GM20431 (cell line): ENCODE measurements around the gene ALDH3A1.

Source experiments
- in situ Hi-C: fragments of 300-500 bp; cut with MseI, MboI; formaldehyde crosslinking; loops from one replicate; pipeline ENCODE4 v1.15.0; 2020; ENCODE audit warnings: low sequenced_read_pairs; ENCODE audit not compliant: unreplicated experiment

The ALDH3A1 gene

GRCh38 chr17:19743101-19744100, 4.7 kb downstream of the ALDH3A1 start:
- in situ Hi-C loops = no loop called here

- in situ Hi-C loops = no loop called here
Observed at GRCh38 chr17:19742495-19742894, 5.6 kb downstream of the ALDH3A1 start.

- in situ Hi-C loops = no loop called here
Observed at GRCh38 chr17:19741832-19742457, 6.2 kb downstream of the ALDH3A1 start.

- in situ Hi-C loops = no loop called here
Observed at GRCh38 chr17:19740933-19741332, 7.2 kb downstream of the ALDH3A1 start.

GRCh38 chr17:19739241-19740201, 8.6 kb downstream of the ALDH3A1 start:
- in situ Hi-C loops = no loop called here

- in situ Hi-C loops = no loop called here
Observed at GRCh38 chr17:19738757-19739156, 9.3 kb downstream of the ALDH3A1 start.

GRCh38 chr17:19738073-19738449, 10.0 kb downstream of the ALDH3A1 start:
- in situ Hi-C loops = no loop called here

GRCh38 chr17:19737305-19738072, 10.6 kb downstream of the ALDH3A1 start:
- in situ Hi-C loops = no loop called here

- in situ Hi-C loops = no loop called here
Observed at GRCh38 chr17:19736071-19736470, 12.0 kb downstream of the ALDH3A1 start.

GRCh38 chr17:19733953-19734526, 14.1 kb downstream of the ALDH3A1 start:
- in situ Hi-C loops = no loop called here

GRCh38 chr17:19731626-19732025, 16.5 kb downstream of the ALDH3A1 start:
- in situ Hi-C loops = no loop called here

- in situ Hi-C loops = no loop called here
Observed at GRCh38 chr17:19730843-19731242, 17.3 kb downstream of the ALDH3A1 start.

GRCh38 chr17:19729900-19730299, 18.2 kb downstream of the ALDH3A1 start:
- in situ Hi-C loops = no loop called here

- in situ Hi-C loops = no loop called here
Observed at GRCh38 chr17:19728084-19728495, 20.0 kb downstream of the ALDH3A1 start.

GRCh38 chr17:19727501-19728078, 20.5 kb downstream of the ALDH3A1 start:
- in situ Hi-C loops = no loop called here

GRCh38 chr17:19726631-19727376, 21.3 kb downstream of the ALDH3A1 start:
- in situ Hi-C loops = no loop called here

GRCh38 chr17:19725486-19725885, 22.6 kb downstream of the ALDH3A1 start:
- in situ Hi-C loops = no loop called here
